HG02943 (cell line): ENCODE measurements around the gene CNNM4.

Source experiments
- ATAC-seq: cut with Tn5 transposase; IDR thresholded peaks from one replicate; pipeline ENCODE4 v1.9.1; 2021; ENCODE audit warnings: mild to moderate bottlenecking, low read depth, moderate library complexity; ENCODE audit not compliant: unreplicated experiment

CNNM4 gene

DNA sequence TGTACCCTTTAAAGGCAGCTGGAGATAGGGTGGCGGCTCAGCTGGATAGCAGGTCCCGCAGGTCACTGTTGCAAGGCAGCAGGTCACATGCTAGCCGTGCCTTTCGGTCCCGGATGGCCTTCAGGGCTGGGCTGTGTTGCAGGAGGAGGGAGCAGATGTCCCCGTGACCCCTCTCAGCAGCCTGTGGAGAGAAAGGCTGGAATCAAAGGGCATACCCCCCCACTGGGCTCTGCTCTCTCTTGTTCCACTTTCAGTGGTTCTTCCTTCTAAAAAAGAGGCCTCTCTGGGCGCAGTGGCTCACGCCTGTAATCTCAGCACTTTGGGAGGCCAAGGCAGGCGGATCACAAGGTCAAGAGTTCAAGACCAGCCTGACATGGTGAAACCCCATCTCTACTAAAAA lies 87.6 kb downstream of the CNNM4 start:
- ATAC-seq, result no peak

DNA sequence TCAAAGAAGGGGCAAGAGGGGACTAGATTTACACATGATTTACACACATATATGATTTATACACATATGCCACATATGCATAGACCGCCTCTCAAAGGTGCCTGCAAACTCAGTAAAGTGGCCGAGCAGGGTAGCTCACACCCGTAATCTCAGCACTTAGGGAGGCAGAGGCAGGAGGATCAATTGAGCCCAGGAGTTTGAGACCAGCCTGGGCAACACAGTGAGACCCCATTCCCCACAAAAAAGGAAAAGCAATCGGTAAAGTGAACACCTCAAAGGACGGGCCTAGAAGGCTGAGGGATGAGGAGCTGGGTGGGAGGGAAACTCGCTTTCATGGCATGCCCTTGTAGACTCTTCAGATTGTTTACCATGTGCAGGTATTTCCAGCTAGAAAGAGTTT lies 92.0 kb downstream of the CNNM4 start:
- no peak for ATAC-seq

DNA sequence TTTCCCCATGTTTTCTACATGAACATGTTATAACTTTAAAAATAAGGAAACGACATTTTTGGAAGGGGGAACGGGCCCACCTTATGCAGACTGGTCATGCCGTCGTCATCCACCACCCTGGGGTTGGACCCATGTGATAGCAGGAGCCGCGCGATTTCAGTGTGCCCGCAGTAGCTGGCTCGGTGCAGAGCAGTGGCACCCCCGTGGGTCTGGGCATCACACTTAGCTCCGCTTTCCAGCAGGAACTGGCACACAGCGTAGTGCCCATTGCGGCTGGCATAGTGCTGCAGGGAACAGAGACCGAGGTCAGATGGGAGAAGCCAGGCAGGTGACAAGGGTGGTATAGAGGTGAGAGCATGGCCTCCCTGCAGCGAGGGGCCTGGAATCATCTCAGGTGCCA lies 92.6 kb downstream of the CNNM4 start:
- ATAC-seq, result no peak

DNA sequence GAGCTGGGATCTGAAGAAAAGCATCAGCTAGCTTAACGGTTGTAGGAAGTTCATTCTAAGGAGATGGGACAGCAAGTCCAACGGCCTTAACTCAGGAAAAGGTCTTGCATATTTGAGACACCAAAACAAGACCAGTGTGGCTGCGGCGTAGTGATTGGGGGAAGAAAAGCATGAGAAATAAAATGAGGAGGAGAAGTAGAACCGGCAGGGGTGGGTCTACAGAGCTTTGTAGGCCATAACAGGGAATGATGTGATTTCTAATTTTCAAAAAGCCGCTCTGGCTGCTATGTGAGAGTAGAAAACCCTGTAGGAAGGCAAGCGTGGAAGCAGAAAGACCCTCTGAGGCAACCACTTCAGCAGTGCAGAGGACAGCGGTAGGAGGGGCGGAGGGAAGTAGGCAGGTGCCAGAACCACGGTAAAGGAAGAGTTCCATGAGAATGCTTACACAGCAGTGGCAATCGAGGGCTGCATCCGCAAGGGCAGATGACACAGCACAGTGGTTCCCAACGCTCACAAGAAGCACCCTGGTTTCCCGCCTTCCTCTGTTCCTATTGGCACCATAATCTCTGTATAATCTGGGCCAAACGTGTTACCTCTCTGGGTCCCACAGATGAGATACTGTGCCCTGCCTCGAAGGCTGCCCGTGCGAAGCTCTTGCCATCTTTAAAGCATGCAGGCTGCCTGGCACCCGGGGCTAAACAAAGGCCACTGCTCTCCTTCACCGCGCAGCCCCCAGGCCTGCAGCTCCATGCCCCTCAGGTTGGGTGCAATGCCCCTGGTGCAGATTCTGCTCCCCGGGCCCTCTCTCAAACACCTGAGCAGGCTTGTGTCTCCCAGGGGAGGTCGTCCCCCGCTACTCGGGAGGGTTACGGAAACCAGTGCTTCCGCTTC lies 96.3 kb downstream of the CNNM4 start:
- ATAC-seq, result peak; percentile 22

DNA sequence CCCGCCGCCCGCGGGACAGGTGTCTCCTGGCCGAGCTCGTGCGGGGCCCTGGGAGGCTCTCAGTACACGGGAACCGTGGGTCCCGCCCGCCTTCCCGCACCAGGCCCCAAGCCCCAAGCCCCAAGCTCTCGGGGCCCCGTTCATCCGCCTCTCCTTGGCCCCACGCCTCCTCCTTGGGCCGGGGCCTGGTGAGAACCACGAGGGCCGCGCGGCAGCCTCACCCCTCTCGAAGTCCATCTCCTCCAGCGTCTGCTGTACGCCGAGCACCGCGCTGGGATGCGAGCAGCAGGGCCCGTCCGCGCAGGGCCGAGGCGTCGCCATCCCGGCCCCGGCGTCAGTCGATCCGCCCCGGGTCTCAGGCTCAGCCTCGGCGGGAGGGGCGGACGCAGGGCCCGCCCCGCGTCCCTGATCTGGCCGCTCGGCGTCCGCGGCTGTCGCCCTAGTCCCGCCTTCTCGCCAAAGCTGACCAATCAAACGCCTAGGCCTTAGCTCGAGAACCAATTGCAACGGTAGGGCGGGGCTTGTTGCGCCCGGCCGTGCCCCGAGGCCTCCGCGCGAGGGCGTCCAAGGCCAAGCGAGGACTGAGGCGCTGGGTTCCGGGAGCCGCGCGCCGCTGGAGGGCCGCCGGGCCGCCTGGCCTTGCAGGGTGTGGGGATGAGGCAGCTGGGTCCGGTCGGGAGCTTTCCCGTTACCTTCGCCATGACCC lies 97.1 kb downstream of the CNNM4 start, which contains the start of gene ANKRD39:
ANKRD39 (minus strand) TSS at position 350 of the 706 bp plus-strand sequence; CDS start at position 321, 29 bp downstream.
- peak; percentile 92 for ATAC-seq

DNA sequence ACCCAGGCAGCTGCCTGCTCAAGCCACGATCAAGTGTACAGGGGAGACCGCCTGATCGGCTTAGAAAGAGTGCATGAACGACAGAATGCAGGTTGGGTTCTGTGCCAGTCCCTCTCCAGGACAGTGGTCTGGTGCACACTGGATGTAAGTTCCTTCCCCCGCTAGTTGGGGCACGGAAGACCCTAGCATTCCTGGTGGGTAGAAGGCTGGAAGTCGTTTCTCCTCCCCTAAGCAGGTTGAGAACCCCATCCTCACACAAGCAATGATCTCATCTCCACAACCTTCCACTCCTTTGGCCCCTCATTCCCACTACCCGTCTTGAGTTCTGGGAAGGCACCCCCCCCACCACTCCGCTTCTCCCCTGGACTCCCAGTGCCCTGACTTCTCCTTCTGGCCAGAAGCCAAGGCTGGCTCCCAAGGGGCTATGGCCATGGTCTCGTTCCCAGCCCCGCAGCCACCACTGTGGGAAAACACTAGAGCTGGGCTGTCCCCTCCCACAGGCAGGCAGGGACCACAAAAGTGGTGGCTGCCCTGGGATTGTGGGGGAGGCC lies 98.5 kb downstream of the CNNM4 start:
- no peak for ATAC-seq

DNA sequence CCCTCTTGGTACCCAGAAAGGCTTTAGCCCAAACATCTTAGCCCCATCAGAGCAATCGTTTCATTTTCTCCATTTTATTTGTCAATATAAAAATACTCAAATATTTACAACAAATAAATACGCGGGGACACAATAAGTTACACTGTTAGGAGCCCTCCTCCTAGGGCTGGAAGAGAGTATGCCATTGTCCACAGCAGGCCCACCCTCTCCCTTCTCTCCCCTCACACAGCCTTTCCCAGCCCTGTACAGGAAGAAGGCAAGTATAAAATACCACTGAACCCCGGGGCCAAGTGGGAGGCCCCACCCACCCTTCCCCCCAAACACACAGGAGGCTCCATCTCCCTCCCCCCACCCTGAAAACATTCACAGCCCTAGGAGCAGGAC lies 99.0 kb downstream of the CNNM4 start:
- no peak for ATAC-seq

DNA sequence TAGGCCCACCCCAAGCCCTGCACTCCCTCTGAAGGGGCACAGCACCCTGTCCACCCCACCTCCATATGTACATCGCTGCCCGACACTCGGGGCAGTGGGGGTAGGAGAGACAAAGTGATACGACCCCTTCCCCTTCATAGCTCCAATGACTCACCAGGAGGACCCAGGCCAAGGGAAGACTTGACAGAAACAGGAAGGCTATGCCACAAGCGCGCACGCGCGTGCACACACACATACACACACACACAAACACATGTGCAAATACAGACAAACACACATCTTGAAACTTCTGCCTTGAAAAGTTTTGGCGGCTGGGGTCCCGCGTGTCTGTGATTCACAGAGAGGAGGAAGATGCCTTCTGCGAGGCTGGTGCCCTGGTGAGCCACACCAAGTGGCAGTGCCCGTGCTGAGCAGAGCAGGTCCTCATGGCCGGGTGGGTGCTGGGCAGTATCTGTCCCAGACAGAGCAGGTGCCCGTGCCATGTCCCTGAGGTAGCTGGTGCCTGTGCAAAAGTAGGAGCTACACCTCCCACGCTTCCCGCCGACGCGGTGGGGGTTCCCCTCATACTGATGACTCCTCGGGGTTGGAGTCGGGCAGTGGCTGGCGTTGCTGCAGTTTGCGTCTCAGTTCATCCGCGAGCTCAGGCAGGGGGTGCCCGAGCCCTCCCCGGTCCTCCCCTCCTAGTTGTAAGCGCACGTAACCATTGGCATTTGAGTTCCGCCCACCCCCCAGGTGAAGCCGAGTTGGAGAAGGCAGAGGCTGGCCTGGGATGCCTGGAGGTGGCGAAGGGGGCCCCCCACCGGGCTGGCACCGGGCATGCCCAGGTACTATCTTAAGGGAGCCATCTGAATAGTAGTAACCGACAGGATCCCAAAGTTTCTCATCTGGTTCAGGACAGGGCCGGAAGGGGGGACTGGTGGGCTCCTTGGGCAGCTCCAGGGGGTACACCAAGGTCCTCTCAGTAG lies 99.6 kb downstream of the CNNM4 start:
- ATAC-seq, result no peak

DNA sequence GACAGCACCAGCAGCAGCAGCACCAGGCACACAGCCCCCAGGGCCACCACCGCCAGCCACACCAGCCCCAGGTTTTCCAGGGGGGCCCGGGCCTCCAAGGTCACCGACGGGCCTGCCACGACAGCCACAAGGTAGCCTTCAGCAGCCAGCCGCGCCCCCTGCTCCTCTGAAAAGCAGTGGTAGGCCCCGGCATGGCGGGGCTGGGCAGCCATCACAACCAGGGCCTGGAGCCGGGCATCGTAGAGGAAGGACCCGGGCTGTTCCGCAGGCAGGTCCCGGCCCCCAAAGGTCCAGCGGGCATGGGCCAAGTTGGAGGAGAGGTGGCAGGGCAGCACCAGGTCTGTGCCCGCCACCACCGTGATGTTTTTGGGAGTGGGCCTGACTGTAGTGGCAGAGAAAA lies 100.4 kb downstream of the CNNM4 start:
- no peak for ATAC-seq
